Natural killer cell (primary cell): ENCODE results near the gene DUT. TPM values are rescaled to one million over a fixed set of nuclear protein-coding genes. Genes with fewer than 3 reads are reported as not detected.
A peak's percentile ranks its signal among the peaks of the same experiment; 100 is the strongest.

Experiments used
- ATAC-seq, 3 donors: fragments of 150-1000 bp in 2 of 3; fragments of 200-7000 bp in 1 of 3; cut with Tn5 transposase; 1 replicate in 1 of 3; 2 replicates in 2 of 3; pipeline ENCODE4 v1.10.0; 2021; ENCODE audit warnings: mild to moderate bottlenecking in 2 of 3, moderate library complexity in 2 of 3
- DNase-seq, 2 donors: peaks; one replicate each; pipeline versions ENCODE4 v3.0.0 to v3.0.0-alpha.2; 2013 to 2021; ENCODE audit warnings: mixed read lengths in 1 of 2
- H3K27ac ChIP-seq: one replicate; pipeline ENCODE4 v1.5.1; 2013; ENCODE audit warnings: mild to moderate bottlenecking, low read length
- H3K27me3 ChIP-seq: one replicate; pipeline ENCODE4 v1.6.1; 2013; ENCODE audit warnings: low read length; ENCODE audit not compliant: control insufficient read depth, insufficient read depth
- H3K36me3 ChIP-seq: one replicate; pipeline ENCODE4 v1.6.1; 2013; ENCODE audit warnings: low read length; ENCODE audit not compliant: control insufficient read depth, insufficient read depth
- H3K4me1 ChIP-seq: one replicate; pipeline ENCODE4 v1.6.1; 2013; ENCODE audit warnings: low read length; ENCODE audit not compliant: control insufficient read depth, insufficient read depth
- H3K4me3 ChIP-seq: one replicate; pipeline ENCODE4 v1.5.1; 2013; ENCODE audit warnings: low read length
- H3K9me3 ChIP-seq: one replicate; pipeline ENCODE4 v1.6.1; 2013; ENCODE audit warnings: low read length; ENCODE audit not compliant: control insufficient read depth, insufficient read depth
- H3K27ac Mint-ChIP-seq, 2 donors: one replicate each; pipeline ENCODE4 v1.8.0; 2022; ENCODE audit warnings: mild to moderate bottlenecking in 2 of 2, mixed read lengths in 2 of 2, moderate library complexity in 1 of 2
- H3K27me3 Mint-ChIP-seq, 2 donors: one replicate each; pipeline ENCODE4 v1.8.0; 2022; ENCODE audit warnings: low read depth in 2 of 2, mixed read lengths in 2 of 2
- H3K36me3 Mint-ChIP-seq: one replicate; pipeline ENCODE4 v1.8.0; 2022; ENCODE audit warnings: mixed read lengths
- H3K4me1 Mint-ChIP-seq, 2 donors: one replicate each; pipeline ENCODE4 v1.8.0; 2022; ENCODE audit warnings: mixed read lengths in 2 of 2
- H3K4me3 Mint-ChIP-seq: one replicate; pipeline ENCODE4 v1.8.0; 2022; ENCODE audit warnings: mild to moderate bottlenecking, moderate library complexity, mixed read lengths
- H3K9me3 Mint-ChIP-seq, 2 donors: one replicate each; pipeline ENCODE4 v1.8.0; 2022; ENCODE audit warnings: mixed read lengths in 2 of 2
- WGBS: methylation state at CpG from one replicate; pipeline ENCODE4 v1.1.7; 2013; ENCODE audit warnings: missing lambda C conversion rate; ENCODE audit not compliant: insufficient coverage; 5-methylcytosine and 5-hydroxymethylcytosine counted together
- intact Hi-C: fragments of 100-400 bp; cut with micrococcal nuclease; formaldehyde crosslinking; loops from one replicate; pipeline ENCODE4 v1.14.2; 2022
- total RNA-seq, 4 donors: library from RNA; stranded (reverse); fragments of 120-200 nt in 1 of 4; gene quantifications; one replicate each; pipeline versions ENCODE4 v1.2.3 to v1.2.4, GENCODE V29; 2013 to 2022
- TF ChIP-seq, protein P1 (sequence below): fragments of 200-600 bp; IDR thresholded peaks from one replicate; pipeline ENCODE4 v1.8.0; 2022; ENCODE audit warnings: antibody characterized with exemption

Gene DUT
- total RNA-seq: 10 to 100 TPM; 34.4 to 48.3 (median 44.8) TPM
- 88.8 TPM for total RNA-seq (2013)

DNA sequence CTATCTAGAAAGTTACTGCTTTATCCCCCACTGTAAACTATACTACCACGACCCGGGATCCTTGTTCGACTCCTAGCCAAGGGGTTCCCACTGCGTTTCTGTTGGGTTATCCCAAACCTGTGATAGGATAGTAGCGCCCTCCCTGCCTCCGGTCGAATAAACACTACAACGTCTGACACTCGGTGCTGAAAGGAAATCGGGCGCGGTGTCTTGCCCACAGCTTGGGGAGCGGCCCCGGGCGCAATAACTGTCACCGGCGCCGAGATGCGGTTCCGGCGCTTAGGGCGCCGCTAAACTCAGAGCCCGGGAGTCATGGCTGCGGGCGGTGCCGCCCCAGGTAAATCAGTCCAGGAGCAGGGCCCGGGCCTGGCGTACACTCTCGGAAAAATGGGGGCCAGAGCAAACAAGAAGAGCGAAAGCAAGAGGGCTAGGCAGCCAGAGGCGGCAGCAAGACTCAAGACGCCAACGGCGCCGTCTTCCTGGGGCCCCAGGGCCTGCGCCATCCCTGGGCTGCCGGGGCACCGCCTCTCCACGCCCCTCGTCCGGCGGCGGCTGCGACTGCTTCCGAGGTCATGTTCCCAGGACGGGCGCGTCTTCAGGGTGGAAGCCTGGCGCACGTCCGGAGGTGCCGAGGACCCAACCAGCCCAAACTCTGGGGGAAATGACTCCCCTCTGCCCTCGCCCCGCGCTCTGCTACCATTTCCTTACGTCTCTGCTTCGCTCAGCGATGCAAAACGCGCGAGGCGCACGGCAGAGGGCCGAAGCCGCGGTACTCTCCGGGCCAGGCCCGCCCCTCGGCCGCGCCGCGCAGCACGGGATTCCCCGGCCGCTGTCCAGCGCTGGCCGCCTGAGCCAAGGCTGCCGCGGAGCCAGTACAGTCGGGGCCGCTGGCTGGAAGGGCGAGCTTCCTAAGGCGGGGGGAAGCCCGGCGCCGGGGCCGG lies at the start of gene DUT:
Gene DUT (plus strand): TSS at position 575 of the 941 bp plus-strand sequence. CDS start 87 bp downstream, at position 662.
- Mint-ChIP-seq H3K4me3 (peak within 1 kb of the TSS; percentile 99), H3K4me1 (peaks cover 21 to 25% of the 10 kb centered on the region in 2 donors), H3K36me3 (no peaks in the 10 kb centered on the region), H3K9me3 (no peaks in the 10 kb centered on the region), H3K27ac (peak within 1 kb of the TSS; percentile 96), H3K27me3 (no peaks in the 10 kb centered on the region)
- peak within 1 kb of the TSS; percentile 86 for H3K4me3 ChIP-seq
- H3K9me3 ChIP-seq: no peaks in the 10 kb centered on the region
- TF ChIP-seq, protein P1, sequence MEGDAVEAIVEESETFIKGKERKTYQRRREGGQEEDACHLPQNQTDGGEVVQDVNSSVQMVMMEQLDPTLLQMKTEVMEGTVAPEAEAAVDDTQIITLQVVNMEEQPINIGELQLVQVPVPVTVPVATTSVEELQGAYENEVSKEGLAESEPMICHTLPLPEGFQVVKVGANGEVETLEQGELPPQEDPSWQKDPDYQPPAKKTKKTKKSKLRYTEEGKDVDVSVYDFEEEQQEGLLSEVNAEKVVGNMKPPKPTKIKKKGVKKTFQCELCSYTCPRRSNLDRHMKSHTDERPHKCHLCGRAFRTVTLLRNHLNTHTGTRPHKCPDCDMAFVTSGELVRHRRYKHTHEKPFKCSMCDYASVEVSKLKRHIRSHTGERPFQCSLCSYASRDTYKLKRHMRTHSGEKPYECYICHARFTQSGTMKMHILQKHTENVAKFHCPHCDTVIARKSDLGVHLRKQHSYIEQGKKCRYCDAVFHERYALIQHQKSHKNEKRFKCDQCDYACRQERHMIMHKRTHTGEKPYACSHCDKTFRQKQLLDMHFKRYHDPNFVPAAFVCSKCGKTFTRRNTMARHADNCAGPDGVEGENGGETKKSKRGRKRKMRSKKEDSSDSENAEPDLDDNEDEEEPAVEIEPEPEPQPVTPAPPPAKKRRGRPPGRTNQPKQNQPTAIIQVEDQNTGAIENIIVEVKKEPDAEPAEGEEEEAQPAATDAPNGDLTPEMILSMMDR: no peak
- DNase-seq (peak; percentile 51 to 87), ATAC-seq (peak; percentile 74 to 86 (median 77))
- H3K4me1 ChIP-seq: peaks cover 14% of the 10 kb centered on the region
- intact Hi-C loops: no loop called here
- H3K27me3 ChIP-seq: no peaks in the 10 kb centered on the region
- under 1% methylated on average over 89 of the region's 89 CpGs for WGBS
- H3K36me3 ChIP-seq: peaks cover 9% of the 10 kb centered on the region
- peak within 1 kb of the TSS; percentile 95 for H3K27ac ChIP-seq

DNA sequence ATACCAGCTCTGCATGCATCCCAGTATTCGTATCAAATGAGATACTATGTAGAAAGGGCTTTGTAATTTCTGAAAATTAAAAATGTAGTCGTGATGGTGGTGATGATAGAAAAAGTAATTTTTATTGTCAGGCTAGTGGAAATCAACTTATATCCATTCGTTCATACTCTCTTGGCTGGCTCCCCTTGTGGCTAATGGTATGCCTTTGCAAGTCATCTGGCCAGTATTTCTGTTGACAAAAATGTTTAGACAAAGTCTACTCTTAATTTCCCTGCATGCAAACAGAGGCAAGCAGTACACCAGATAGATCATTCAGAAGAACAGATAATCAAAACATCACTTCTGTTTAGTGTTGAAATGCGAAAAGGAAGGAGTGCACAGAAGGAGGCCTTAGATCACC lies 49.6 kb upstream of the DUT start:
- Mint-ChIP-seq H3K27me3 (peaks cover 4 to 14% of the 10 kb centered on the region in 2 donors), H3K27ac (no peak overlapping the region), H3K4me3 (no peak overlapping the region), H3K4me1 (peaks cover 0 to 6% of the 10 kb centered on the region in 2 donors), H3K9me3 (no peaks in the 10 kb centered on the region), H3K36me3 (no peaks in the 10 kb centered on the region)
- TF ChIP-seq, protein P1: no peak
- Histone ChIP-seq H3K27me3 (no peaks in the 10 kb centered on the region), H3K27ac (no peak overlapping the region), H3K36me3 (no peaks in the 10 kb centered on the region), H3K4me1 (no peaks in the 10 kb centered on the region), H3K9me3 (no peaks in the 10 kb centered on the region), H3K4me3 (no peak overlapping the region)
- 87% methylated on average over 4 of the region's 4 CpGs for WGBS
- no peak for DNase-seq
- no peak for ATAC-seq
- intact Hi-C loops: no loop called here

DNA sequence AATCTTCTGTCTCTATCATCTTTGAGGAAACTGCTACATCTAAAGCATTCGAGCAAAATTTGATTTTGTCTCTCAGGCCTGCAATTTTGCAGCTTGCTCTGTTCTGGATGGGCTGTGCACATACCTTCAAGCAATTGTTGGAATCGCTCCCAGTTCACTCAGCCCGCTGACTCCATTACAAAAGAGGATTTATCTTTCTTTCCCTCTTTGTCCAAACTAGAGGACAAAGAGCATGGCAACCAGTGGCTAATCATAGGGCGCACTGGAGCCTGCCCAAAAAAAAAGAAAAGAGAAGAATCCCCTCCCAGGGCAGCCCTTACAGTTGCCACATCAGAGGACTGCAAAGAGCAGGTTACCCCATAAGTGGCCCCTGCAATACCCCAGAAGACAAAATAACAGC lies 49.0 kb upstream of the DUT start:
- DNase-seq (no peak), ATAC-seq (no peak)
- Histone ChIP-seq H3K27me3 (no peaks in the 10 kb centered on the region), H3K27ac (no peak overlapping the region), H3K9me3 (no peaks in the 10 kb centered on the region), H3K4me1 (no peaks in the 10 kb centered on the region), H3K36me3 (no peaks in the 10 kb centered on the region), H3K4me3 (no peak overlapping the region)
- Mint-ChIP-seq H3K27ac (no peak overlapping the region), H3K36me3 (no peaks in the 10 kb centered on the region), H3K27me3 (peaks cover 4 to 14% of the 10 kb centered on the region in 2 donors), H3K4me3 (no peak overlapping the region), H3K4me1 (peaks cover 0 to 6% of the 10 kb centered on the region in 2 donors), H3K9me3 (no peaks in the 10 kb centered on the region)
- WGBS: 86% methylated on average over 4 of the region's 4 CpGs
- TF ChIP-seq, protein P1: no peak
- intact Hi-C loops: no loop called here
